GM10266 (cell line): ENCODE results near the gene ZFYVE1.

Experiments
- DNase-seq: peaks from one replicate; pipeline ENCODE4 v3.0.0; 2012; ENCODE audit errors: extremely low spot score
- TF ChIP-seq, protein P1 (sequence below): IDR thresholded peaks from 2 replicates; pipeline ENCODE4 v1.5.1; 2012; ENCODE audit warnings: mild to moderate bottlenecking, low read depth; ENCODE audit not compliant: control insufficient read depth, insufficient read depth; ENCODE audit errors: missing control alignments

The ZFYVE1 gene

DNA sequence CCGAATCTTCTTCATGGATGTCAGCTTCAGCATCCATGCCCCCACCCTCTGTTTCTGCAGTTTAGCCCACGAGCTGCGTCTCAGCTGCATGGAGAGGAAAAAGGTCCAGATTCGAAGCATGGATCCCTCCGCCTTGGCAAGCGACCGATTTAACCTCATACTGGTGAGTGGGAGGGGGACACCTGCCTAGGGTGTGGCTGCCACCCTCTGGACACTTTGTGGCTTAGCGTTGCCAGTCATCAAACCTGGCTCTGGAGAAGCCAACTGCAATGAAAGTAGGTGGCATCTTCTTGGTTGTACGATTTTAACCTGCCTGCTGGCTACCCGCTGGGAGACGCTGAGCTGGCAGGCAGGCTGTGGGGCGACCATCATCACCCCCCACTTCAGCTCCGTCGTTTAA is 84.0 kb downstream of the ZFYVE1 start:
- TF ChIP-seq, protein P1, sequence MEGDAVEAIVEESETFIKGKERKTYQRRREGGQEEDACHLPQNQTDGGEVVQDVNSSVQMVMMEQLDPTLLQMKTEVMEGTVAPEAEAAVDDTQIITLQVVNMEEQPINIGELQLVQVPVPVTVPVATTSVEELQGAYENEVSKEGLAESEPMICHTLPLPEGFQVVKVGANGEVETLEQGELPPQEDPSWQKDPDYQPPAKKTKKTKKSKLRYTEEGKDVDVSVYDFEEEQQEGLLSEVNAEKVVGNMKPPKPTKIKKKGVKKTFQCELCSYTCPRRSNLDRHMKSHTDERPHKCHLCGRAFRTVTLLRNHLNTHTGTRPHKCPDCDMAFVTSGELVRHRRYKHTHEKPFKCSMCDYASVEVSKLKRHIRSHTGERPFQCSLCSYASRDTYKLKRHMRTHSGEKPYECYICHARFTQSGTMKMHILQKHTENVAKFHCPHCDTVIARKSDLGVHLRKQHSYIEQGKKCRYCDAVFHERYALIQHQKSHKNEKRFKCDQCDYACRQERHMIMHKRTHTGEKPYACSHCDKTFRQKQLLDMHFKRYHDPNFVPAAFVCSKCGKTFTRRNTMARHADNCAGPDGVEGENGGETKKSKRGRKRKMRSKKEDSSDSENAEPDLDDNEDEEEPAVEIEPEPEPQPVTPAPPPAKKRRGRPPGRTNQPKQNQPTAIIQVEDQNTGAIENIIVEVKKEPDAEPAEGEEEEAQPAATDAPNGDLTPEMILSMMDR: no peak

DNA sequence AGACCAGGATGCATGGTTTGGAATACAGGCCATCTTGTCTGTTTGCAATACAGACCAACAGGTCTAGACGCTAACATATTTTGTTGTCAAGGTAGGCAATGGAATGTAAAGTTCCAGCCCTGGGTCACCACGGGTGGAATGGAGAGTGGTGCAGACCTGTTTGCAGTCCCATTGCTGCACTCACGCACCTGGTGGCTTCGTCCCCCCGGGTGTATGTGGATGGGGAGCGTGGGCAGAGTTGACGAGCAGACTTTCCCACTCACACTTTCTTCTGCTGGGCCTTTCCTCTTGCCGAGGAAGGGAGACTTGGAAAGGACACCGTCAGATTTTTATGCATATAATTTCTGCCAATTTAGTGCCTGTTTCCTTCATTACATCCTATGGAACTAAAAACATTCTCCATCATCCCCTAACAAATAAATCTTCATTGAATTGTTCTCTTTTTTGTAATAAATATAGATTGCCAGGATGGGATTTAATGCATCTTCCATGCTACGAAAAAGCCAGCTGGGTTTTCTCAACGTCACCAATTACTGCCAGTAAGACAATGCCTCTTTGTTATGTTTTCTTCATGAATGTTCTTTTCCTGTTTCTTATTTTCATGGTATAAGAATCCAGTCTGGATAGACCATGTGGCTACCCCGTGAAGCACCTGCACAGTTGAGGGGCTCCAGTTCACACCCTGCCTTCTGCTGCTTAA is 85.5 kb downstream of the ZFYVE1 start:
- DNase-seq: no peak
- TF ChIP-seq, protein P1: no peak

More for the DNA sequence above, 84.0 kb downstream of the ZFYVE1 start:
- DNase-seq: no peak

DNA sequence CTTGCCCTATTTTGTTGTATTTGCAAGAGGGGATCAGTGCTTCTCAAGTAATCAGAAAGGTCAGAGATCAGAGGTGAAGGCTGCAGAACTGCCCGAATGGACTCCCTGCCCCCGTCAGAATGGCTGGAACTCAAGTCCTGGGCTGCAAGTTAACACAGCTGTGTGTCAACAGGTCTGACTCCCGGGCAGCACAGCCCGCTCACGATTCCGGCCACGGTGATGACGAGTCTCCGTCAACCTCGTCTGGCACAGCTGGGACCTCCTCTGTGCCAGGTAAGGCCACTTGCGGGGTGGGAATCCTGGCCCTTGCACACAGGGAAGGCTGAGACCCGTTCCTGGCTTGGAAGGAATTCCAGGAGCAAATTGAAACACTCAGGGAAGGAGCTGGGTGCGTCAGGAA is 87.3 kb downstream of the ZFYVE1 start:
- TF ChIP-seq, protein P1: no peak
- DNase-seq: no peak

DNA sequence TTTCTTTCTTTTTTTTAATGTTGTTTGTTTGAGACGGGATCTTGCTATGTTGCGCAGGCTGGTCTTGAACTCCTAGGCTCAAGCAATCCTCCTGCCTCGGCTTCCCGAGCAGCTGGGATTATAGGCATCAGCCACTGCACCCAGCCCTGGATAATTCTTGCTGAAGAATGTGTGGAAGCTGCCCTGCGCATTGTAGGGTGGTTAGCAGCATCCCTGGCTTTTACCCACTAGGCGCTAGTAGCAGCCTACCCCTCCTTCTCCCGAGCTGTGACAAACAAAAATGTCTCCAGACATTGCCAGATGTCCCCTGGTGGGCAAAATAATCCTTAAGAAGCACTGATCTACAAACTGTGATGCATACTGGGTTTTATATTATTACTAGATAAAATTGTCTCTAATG is 94.0 kb downstream of the ZFYVE1 start:
- no peak for DNase-seq
- TF ChIP-seq, protein P1: no peak

DNA sequence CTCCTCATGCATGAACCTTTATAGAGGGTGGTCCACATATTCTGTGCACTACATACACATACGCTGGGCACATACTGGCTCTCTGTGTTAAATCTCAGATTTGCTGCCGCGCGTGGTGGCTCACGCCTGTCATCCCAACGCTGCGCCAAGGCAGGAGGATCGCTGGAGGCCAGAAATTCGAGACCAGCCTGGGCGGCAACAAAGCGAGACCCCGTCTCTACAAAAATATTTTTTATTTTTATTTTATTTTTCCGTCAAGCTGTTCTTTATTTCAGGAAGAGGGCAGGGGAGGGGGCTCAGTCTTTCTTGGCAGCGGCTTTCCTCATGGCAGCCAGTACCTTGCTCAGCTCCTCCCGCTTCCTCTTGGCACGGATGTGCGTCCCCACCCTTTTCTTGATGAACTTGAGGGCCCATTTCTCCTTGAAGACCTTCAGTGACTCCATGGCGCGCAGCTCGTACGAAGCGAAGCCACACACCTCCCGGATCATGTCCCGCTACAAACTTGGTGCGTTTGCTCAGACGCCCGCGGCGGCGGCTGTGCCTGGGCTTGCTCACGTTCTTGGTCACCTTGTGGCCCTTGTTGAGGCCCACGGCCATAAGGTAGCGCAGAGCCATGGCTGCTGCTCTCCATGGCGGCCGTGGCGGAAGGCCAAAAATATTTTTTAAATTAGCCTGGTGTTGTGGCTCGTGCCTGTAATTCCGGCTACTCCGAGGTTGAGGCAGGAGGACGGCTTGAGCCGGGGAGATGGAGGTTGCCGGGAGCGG is 97.4 kb downstream of the ZFYVE1 start:
- no peak for DNase-seq

DNA sequence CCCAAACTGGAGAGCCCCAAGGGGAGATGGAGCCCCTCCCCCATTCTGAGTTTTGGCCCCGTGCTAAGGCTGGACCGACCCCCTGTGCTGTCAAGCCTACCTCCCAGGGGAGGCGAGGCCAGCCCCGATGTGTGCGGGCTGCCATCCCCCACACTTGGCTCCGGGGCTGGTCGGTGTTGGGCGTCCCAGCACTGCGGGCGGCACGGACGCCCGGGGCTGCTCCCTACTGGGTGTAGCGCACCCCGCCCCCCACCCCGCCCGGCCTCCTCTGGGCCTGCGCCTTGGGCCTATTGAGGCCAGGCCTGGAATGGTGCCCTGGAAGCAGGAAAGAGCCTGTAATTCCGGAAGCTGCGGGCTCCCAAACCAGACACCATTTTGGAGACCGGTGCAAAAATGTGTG is 98.0 kb downstream of the ZFYVE1 start:
- no peak for DNase-seq
- TF ChIP-seq, protein P1: no peak

More for the DNA sequence above, 97.4 kb downstream of the ZFYVE1 start:
- TF ChIP-seq, protein P1: no peak

DNA sequence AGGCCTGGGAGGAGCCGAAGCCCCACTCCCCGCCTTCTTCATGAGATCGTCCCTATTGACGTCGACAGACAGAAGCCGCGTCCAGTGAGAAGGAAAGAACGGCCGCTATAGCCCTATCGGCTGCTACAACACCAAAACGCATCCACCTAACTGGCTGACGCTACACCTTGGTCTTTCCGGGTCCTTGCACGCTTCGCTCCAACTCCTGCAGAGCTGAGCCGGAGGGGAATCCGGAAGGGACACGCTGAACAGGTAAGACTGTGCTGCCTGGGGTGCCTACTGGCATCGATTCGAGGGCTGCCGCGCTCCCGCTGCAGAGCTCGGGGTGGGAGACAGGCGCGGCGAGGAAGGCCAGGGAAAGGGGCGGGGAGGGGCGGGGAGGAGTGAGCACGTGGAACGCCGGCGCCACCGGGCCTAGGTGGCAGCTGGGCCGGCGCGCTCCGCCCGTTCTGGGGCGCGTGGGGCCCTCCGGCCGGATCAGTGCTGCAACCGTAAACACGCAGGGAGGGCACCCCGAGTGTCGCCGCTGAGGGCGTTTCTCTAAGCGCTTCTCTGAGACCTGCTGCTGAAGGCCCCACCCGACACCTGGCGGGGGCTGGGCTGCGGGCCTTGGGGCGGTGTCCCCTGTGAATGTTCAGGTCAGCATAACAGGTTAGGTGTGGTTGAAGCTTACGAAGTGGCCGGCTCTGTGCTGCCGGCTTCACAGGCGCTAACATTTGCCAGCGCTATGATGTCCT is 100.4 kb downstream of the ZFYVE1 start, which contains the start of gene DCAF4:
Gene DCAF4, plus strand, starts transcription at position 173 of the 737 bp plus-strand sequence. CDS start 11,515 bp downstream, outside the sequence.
- peak; percentile 99 for DNase-seq
- TF ChIP-seq, protein P1: no peak
